HG03139 (cell line): ENCODE results near the gene XYLB.
"Not testable (repeated sequence)": the region's sequence is repeated elsewhere in the genome, so short reads cannot be mapped to it uniquely, and the experiment has no call there.

ENCODE experiments used
- ATAC-seq: cut with Tn5 transposase; IDR thresholded peaks from one replicate; pipeline ENCODE4 v1.9.1; 2021; ENCODE audit not compliant: unreplicated experiment

The XYLB gene

GRCh38 chr3:38386992-38387750 lies 40.6 kb downstream of the XYLB start:
- no peak for ATAC-seq

DNA sequence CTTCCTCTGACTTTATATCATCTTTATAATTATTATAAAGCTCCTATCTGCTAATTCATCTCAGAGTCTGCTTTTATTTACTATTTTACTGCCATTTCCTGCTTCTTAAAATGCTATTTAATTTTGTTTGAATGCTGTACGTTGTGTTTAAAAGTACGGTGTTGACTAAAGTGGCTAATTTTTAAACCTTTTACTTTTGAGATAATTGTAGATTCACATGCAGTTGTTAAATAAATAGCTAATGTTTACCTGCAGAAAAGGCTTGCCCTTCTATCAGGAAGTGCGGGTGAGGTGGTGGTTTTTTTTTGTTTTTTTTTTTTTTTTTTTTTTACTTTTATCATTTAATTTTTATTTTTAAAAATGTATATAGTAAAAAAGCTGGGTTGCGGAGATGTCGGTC lies 41.3 kb downstream of the XYLB start:
- no peak for ATAC-seq

GRCh38 chr3:38392604-38393163 lies 46.1 kb downstream of the XYLB start:
- ATAC-seq, result no peak

DNA sequence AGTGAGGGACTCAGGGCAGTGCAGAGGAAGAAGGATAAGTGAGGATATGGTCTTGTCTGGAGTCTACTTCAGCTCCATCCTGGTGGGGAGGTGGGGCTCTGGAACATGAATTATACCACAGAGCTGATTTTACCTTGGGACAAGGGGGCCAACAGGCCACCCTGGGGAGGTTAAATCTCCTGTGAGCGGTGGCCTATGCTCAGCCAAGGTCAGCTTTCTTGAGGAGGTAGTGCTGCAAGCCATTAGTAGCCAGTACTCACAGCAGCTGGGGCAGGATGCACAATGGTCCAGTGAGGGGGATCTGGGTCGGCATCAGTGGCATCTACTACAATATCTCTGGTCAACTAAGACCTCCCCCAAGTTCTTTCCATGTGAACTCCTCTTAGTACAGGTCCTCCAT lies 49.7 kb downstream of the XYLB start:
- no peak for ATAC-seq

DNA sequence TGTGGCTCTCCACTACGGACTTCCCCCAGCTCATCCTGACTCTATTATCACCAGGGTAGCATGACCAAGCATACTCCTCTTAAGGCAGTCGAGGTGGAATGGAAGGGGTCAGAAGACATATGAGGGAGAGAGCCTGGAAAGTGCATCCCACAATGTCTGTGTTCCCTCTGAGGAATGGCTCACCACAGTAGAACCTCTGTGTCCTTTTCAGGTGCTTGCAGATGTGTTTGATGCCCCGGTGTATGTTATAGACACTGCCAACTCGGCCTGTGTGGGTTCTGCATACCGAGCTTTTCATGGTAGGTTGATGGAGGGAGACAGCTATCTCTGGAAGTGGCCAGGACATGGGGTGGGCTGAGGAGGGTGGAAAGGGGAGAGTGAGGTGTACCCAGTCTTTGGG lies 50.3 kb downstream of the XYLB start:
- no peak for ATAC-seq

GRCh38 chr3:38397320-38397719 lies 50.7 kb downstream of the XYLB start:
- no peak for ATAC-seq

- no peak for ATAC-seq
These were observed 54.8 kb downstream of the XYLB start for GRCh38 chr3:38401246-38401962.

GRCh38 chr3:38404286-38404685 lies 57.7 kb downstream of the XYLB start:
- ATAC-seq, result no peak

DNA sequence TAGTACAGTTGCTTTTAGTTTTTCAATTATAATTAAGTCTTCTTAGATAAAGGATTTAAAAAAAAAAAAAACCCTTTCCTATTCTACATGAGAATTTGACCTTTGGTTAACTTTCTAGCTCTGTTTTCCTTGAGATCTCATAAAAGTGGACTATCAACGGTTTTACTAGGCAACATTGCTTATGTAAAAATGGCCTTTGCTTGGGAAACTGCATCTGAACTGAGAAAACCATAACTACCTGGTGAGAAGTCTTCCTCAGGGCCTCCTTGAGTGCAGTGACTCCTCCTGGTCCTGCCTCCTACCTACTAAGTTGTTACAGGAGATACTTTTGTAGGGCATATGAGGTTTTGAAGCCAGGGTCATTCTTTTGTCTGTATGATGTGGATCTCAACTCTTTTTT lies 65.0 kb downstream of the XYLB start:
- ATAC-seq, result no peak

DNA sequence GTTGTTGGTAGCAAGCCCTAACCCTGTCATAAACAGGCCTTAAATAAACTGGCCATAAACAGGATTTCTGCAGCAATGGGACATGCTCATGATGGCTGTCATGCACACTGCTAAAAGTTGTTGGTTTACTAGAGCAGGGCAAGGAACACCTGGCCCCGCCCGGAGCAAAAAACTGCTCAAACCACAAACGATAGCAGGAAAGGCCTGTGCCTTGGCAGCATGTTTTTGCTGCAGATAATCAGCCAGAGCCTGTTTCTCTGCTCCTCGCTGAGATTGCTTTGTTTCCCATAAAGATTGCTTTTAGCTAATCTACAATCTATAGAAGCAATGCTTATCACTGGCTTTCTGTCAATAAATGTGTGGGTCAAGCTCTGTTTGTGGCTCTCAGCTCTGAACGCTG lies 74.2 kb downstream of the XYLB start:
- not testable (repeated sequence) for ATAC-seq

DNA sequence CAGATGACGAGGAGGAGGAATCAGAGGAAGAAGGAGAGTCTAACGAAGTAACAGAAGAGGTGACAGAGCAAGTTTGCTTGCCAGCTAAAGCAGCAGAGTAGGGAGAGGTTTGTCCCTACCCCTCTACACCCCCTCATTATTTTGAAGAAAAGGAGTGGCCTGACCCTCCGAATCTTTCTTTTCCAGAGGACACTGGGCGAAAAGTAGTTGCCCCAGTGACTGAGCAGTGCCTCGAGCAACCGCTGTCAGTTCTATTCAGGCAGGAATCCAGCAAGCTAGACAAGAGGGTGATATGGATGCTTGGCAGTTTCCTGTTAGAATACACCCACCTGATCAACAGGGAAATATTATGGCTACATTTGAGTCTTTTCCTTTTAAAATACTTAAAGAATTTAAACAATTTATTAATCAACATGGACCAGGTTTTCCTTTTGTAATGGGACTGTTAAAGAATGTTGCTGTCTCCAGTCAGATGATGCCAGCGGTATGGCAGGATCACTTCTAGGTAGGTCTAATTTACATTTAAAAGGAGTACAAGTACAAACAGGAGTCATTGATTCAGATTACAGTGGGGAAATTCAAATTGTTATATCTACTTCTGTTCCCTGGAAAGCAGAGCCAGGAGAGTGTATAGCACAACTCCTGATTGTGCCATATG lies 75.2 kb downstream of the XYLB start:
- ATAC-seq, result no peak

GRCh38 chr3:38426798-38427426 lies 80.3 kb downstream of the XYLB start:
- ATAC-seq, result not testable (repeated sequence)

DNA sequence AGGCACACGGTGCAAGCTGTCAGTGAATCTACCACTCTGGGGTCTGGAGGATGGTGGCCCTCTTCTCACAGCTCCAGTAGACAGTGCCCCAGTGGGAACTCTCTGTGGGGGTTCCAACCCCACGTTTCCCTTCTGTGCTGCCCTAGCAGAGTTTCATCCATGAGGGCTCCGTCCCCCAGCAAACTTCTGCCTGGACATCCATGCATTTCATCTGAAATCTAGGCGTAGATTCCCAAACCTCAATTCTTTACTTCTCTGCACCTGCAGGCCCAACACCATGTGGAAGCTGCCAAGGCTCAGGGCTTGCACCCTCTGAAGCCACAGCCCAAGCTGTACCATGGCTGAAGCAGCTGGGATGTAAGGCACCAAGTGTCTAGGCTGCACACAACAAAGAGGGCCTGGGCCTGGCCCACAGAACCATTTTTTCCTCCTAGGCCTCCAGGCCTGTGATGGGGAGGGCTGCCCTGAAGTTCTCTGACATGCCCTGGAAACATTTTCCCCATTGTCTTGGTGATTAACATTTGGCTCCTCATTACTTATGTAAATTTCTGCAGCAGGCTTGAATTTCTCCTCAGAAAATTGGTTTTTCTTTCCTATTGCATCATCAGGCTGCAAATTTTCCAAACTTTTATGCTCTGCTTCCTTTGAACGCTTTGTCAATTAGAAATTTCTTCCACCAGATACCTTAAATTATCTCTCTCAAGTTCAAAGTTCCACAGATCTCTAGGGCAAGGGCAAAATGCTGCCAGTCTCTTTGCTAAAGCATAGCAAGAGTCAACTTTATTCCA lies 86.5 kb downstream of the XYLB start:
- not testable (repeated sequence) for ATAC-seq

GRCh38 chr3:38433661-38434060 lies 87.1 kb downstream of the XYLB start:
- ATAC-seq, result not testable (repeated sequence)

GRCh38 chr3:38438436-38439069 lies 92.0 kb downstream of the XYLB start:
- ATAC-seq, result not testable (repeated sequence)

- not testable (repeated sequence) for ATAC-seq
These were observed 96.6 kb downstream of the XYLB start for GRCh38 chr3:38443205-38443604.

- no peak for ATAC-seq
These were observed 99.6 kb downstream of the XYLB start for GRCh38 chr3:38446085-38446686.

- ATAC-seq, result no peak
These were observed 100.2 kb downstream of the XYLB start for GRCh38 chr3:38446812-38447211.

GRCh38 chr3:38450853-38451252 lies 104.3 kb downstream of the XYLB start:
- ATAC-seq, result no peak
